NCI-H146 (cell line): Measurements from ENCODE around the gene PRRG2.

ENCODE experiments used
- DNase-seq: peaks from one replicate; lab custom pipeline; 2025; lab: John Stamatoyannopoulos, UW

PRRG2 gene

GRCh38 chr19:49640113-49640898, 59.2 kb downstream of the PRRG2 start, which contains the start of gene RRAS:
Gene RRAS (minus strand): TSS chr19:49640143. CDS start chr19:49640098, 45 bp downstream.
- peak; percentile 100 for DNase-seq
